NCI-H774 (cell line): ENCODE results near the gene GAPDHS.

Source experiments
- DNase-seq: peaks from one replicate; lab custom pipeline; 2025; lab: John Stamatoyannopoulos, UW

GAPDHS gene

DNA sequence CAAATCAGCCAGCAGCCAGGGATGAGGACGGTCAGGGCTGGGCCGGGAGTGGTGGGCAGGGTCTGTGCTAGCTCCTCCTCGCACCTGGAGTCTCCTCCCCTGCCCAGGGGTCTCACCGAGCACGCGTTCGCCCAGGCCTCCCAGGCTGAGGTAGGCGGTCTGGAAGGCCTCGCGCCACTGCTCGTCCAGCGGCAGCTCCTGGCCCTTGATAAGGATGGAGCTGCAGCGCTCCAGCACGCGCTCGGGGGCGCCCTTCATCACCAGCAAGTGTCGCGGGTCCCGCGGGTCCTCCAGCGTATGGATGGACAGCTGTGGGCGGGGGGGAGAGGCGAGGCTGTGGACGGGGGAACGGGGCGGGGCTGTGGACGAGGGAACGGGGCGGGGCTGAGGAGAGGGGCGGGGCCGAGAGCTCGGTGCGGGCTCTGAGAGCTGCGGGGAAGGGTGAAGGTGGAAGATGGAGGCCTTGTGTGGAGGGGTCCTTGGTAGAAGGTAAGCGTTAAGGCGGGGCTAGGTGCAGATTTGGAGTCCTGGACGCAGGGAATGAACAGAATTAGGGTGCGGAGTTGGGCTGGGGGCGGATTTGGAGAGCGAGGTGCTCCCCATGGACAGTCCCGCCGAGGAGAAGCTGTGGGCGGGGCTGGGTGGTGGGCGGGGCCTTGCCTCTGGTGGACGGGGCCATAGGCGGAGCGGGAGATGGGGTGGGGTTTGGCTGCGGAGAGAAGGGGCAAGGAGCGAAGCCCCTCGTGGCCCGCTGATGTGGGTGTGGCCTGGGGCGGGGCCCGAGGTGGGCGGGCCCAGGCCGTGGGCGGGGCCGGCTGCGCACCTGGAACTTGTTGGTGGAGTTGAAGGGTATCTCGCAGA is 24.5 kb downstream of the GAPDHS start:
- DNase-seq, result peak; percentile 58

DNA sequence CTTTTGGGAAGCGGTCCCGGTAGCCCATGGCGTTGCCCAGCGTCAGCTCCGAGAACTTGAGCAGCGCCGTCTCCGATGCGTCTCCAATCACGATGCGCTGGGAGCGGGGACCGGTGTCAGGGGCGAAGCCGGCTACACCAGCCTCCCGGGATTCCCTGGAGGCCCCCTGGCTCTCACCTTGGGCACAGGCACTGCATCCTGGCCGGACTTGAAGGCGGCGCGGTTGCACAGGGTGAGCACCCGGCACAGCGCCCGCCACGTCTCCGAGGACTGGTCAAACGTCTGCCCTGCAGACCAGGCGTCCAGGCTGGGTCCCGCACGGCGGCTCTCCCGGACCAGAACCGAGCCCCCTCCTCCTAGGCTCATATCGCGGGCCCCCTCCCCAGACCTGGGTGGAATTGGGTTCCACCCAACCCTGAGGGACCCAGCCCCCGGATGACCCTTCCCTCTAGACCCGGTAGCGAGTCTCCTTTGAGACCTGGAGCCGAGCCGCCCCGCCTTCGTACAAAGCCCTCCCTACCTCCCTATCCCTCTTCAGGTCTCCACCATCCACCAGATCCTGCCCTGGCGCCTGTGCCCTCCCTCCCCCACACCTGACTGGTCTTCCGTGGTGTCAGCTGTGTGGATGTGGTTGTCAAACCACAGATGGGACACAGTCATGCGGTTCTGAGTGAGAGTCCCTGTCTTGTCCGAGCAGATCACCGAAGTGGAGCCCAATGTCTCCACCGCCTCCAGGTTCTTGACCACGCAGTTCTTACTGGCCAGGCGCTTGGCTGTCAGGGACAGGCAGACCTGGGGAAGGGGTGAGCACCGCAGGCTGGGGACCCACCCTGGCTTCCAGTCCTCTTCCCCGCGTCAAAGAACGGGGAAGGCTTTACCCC is 25.4 kb downstream of the GAPDHS start:
- no peak for DNase-seq

- peak; percentile 5 for DNase-seq
These were observed 26.0 kb downstream of the GAPDHS start for GRCh38 chr19:35559281-35559659.

GRCh38 chr19:35559781-35560180 is 26.5 kb downstream of the GAPDHS start:
- DNase-seq, result no peak

- DNase-seq, result no peak
These were observed 27.0 kb downstream of the GAPDHS start for GRCh38 chr19:35560271-35560670.

DNA sequence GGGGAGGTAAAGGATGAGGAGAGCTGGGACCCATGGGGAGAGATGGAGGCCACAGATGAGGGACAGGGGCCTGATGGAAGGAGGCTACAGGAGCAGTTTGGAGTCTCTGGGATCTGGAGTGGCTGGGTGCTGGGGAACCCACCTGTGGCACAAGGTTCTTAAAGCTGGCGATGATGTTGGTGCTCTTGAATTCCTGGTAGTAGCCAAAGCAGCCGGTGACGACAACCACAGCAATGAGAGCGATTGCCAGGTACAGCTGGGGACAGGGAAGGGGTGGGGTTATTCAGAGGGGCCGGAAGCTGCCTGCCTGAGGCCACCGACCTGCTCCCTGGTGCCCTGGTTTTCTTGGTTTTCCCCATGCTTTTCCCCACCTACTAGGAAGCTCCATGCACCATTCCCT is 27.4 kb downstream of the GAPDHS start:
- DNase-seq, result no peak

DNA sequence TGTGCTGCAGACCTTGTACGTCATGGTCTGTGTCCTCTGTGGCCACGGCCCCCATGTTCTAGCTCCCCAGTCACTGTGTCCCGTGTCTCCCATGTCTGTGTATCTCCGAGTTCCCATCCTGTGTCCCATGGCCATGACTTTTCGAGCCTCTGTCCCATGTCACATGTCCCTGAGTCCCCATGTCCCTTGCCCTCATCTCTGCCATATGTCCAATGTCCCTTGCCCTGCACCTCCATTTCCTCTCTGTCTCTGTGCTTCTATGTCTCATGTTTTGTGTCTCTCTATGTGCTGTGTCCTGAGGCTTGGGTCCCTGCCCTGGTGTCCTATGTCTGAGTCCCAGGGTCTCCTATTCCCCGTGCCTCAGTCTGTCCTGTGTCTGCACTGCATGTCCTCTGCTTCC is 28.2 kb downstream of the GAPDHS start:
- DNase-seq, result no peak

GRCh38 chr19:35562336-35562735 is 29.1 kb downstream of the GAPDHS start:
- no peak for DNase-seq

GRCh38 chr19:35562776-35563175 is 29.5 kb downstream of the GAPDHS start:
- DNase-seq, result no peak

DNA sequence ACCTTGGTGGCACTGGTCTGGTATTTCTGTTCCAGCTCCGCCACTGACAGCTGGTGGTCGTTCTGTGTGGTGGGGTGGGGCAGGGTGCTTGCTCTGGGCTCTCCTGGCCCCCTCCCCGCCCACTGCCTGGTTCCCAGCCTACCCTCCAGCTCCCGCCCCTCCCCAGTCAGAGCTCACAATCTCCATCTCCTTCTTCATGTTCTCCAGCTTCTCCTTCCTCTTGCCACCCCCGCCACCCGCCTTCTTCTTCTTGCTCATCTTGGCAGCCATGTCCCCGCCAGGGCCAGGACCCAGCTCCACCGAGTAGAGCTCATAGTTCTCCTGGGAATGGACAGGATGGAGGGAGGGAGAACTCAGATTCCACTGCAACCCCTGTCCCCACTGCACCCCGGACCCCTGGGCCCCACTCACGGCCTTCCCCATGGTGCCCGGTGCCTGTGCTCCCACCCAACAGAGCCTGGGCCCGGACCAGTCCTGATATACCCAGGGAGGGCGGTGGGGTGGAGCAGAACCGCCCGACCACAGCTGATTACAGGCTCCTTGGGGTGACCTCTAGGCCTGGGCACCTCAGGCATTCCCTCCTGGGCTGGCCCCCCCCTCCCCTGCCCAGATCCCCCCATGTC is 30.1 kb downstream of the GAPDHS start, which contains the start of gene ATP4A:
Gene ATP4A, minus strand, starts transcription at position 452 of the 623 bp plus-strand sequence. Its CDS starts 29 bp downstream, at position 423.
- no peak for DNase-seq

GRCh38 chr19:35565016-35565856 is 32.0 kb downstream of the GAPDHS start:
- no peak for DNase-seq

DNA sequence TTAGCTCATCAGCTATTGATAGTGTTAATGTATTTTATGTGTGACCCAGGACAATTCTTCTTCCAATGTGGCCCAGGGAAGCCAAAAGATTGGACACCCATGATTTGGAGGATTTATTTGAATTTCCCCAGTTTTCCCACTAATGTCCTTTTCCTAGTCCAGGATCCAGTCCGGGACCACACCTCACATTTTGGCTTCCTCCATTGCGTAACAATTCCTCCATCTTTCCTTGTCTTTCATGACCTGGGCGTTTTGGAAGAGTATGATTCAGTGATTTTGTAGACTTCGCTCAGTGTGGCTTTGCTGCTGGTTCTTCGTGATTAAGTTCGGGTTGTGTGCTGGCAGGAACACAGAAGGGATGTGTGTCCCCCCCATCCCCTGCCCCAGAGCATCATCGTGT is 33.5 kb downstream of the GAPDHS start:
- DNase-seq, result no peak

- no peak for DNase-seq
These were observed 36.1 kb downstream of the GAPDHS start for GRCh38 chr19:35569281-35569781.

- DNase-seq, result no peak
These were observed 38.2 kb downstream of the GAPDHS start for GRCh38 chr19:35571406-35571965.

- no peak for DNase-seq
These were observed 44.7 kb downstream of the GAPDHS start for GRCh38 chr19:35577918-35578317.

DNA sequence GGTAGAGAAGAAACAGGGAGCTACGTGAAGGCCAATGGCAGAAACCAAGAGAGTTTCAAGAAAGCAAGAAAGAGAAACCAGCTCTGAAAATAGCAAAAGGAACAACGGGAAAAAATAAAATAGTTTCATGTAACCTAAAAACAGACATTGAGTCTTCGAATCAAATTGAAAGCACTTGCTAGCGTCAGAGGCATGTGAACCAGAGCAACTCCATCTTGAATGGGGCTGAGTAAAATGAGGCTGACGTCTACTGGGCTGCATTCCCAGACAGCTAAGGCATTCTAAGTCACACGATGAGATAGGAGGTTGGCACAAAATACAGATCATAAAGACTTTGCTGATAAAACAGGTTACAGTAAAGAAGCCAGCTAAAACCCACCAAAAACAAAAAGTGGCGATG is 45.5 kb downstream of the GAPDHS start:
- DNase-seq, result no peak

- no peak for DNase-seq
These were observed 49.5 kb downstream of the GAPDHS start for GRCh38 chr19:35582760-35583159.

DNA sequence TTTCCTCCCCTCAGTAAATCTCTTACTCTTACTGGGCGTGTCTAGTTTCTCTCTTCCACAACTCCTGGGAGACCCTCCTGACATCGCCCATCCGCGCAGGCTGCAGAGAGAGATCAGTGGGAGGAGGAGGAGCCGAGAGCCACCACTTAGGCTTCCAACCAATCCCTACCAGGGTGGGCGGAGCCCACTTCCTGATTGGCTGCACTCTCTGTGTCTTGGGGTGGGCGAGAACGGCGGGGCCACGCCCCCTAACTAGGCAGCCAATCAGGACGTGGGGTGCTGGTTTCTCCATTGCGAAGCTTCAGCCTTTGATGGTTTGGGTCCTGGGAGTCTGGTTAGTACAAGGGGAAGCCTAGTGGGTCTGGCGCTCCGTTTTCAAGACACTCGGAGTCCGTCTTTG is 52.6 kb downstream of the GAPDHS start, which contains the start of gene PMIS2:
Gene PMIS2, plus strand, starts transcription at position 326 of the 400 bp plus-strand sequence. CDS start 87 bp downstream, outside the sequence.
- DNase-seq, result no peak

DNA sequence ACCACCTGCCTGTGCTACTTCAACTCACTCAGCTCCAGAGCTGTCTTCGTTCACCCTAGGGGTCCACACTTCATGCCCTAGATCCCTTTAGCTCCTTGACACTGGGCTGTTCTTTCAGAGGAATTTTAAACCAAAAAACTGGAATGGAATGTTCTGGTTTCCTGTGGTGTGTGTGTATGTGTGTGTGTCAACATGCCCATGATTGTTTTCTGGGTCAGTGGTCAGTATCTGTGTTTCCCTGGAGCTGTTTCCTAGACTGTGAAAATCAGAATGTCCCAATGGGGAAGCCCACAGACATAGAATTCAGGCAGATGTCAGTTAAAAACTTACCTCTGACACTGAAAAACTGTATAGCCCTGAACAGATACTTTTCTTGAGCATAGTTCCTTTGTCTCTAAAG is 54.1 kb downstream of the GAPDHS start:
- DNase-seq, result no peak

DNA sequence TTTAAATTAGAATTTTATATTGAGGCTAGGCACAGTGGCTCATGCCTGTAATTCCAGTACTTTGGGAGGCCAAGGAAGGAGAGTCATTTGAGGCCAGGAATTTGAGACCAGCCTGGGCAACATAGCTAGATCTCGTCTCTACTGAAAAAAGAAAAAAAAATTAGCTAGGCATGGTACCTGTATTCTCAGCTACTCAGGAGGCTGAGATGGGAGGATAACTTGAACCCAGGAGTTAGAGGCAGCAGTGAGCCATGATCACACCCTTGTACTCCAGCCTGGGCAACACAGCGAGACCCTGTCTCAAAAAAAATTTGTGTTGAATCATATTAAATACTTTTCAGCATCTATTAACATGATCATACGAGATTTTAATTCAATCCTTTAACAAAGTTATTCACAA is 57.6 kb downstream of the GAPDHS start:
- no peak for DNase-seq

- peak; percentile 12 for DNase-seq
These were observed 59.0 kb downstream of the GAPDHS start for GRCh38 chr19:35592226-35592625.
